H54 (cell line): ENCODE measurements around the gene ITPRID1.

ENCODE experiments used
- DNase-seq: peaks from one replicate; pipeline ENCODE4 v3.0.0; 2011; ENCODE audit warnings: low spot score, mixed read lengths; ENCODE audit not compliant: insufficient read length
- FAIRE-seq: peaks from 3 replicates; lab custom pipeline; 2011; peaks lifted over from hg19 to GRCh38; lab: Jason Lieb, UNC
- POLR2A ChIP-seq: IDR thresholded peaks from 2 replicates; pipeline ENCODE4 v1.6.1; 2011; ENCODE audit warnings: low read depth, mild to moderate bottlenecking, low read length

The ITPRID1 gene

GRCh38 chr7:31545549-31545948 lies 31.7 kb downstream of the ITPRID1 start:
- FAIRE-seq: no peak

GRCh38 chr7:31549611-31550010 lies 35.7 kb downstream of the ITPRID1 start:
- FAIRE-seq (no peak), DNase-seq (no peak)
- no peak for TF ChIP-seq POLR2A

More at GRCh38 chr7:31545549-31545948, 31.7 kb downstream of the ITPRID1 start:
- no peak for DNase-seq
- TF ChIP-seq POLR2A: no peak

- DNase-seq (no peak), FAIRE-seq (no peak)
- TF ChIP-seq POLR2A: no peak
Measured at GRCh38 chr7:31550432-31550831, 36.5 kb downstream of the ITPRID1 start.

GRCh38 chr7:31553661-31554081 lies 39.8 kb downstream of the ITPRID1 start:
- DNase-seq (no peak), FAIRE-seq (no peak)
- no peak for TF ChIP-seq POLR2A

- no peak for TF ChIP-seq POLR2A
- no peak for FAIRE-seq
- DNase-seq: no peak
Measured at GRCh38 chr7:31562002-31562401, 48.1 kb downstream of the ITPRID1 start.

- FAIRE-seq: no peak
- DNase-seq: no peak
- no peak for TF ChIP-seq POLR2A
Measured at GRCh38 chr7:31563522-31563921, 49.6 kb downstream of the ITPRID1 start.

- DNase-seq: no peak
- no peak for FAIRE-seq
- no peak for TF ChIP-seq POLR2A
Measured at GRCh38 chr7:31563951-31564350, 50.1 kb downstream of the ITPRID1 start.

- TF ChIP-seq POLR2A: no peak
- no peak for DNase-seq
- no peak for FAIRE-seq
Measured at GRCh38 chr7:31564661-31565060, 50.8 kb downstream of the ITPRID1 start.

- no peak for DNase-seq
- no peak for TF ChIP-seq POLR2A
- FAIRE-seq: no peak
Measured at GRCh38 chr7:31569528-31569927, 55.6 kb downstream of the ITPRID1 start.

GRCh38 chr7:31583526-31583925 lies 69.6 kb downstream of the ITPRID1 start:
- TF ChIP-seq POLR2A: no peak
- DNase-seq: no peak
- FAIRE-seq: no peak

- no peak for DNase-seq
- TF ChIP-seq POLR2A: no peak
- FAIRE-seq: no peak
Measured at GRCh38 chr7:31583942-31584341, 70.1 kb downstream of the ITPRID1 start.

GRCh38 chr7:31595390-31595789 lies 81.5 kb downstream of the ITPRID1 start:
- no peak for FAIRE-seq
- DNase-seq: no peak
- TF ChIP-seq POLR2A: no peak

GRCh38 chr7:31602041-31602625 lies 88.2 kb downstream of the ITPRID1 start:
- TF ChIP-seq POLR2A: no peak
- FAIRE-seq (no peak), DNase-seq (no peak)

GRCh38 chr7:31603046-31603445 lies 89.2 kb downstream of the ITPRID1 start:
- no peak for TF ChIP-seq POLR2A
- peak; percentile 80 for FAIRE-seq
- DNase-seq: no peak

- TF ChIP-seq POLR2A: no peak
- DNase-seq (no peak), FAIRE-seq (peak; percentile 74)
Measured at GRCh38 chr7:31613604-31614003, 99.7 kb downstream of the ITPRID1 start.

GRCh38 chr7:31633467-31633866 lies 119.6 kb downstream of the ITPRID1 start:
- TF ChIP-seq POLR2A: no peak
- FAIRE-seq: no peak
- DNase-seq: no peak
